H1 (cell line): ENCODE measurements around the gene FTSJ3. TPM values are rescaled to one million over a fixed set of nuclear protein-coding genes. Genes with fewer than 3 reads are reported as not detected.

Source experiments
- CTCF ChIA-PET: fragments of 300-600 bp; sonication (Branson Sonifier 250); formaldehyde crosslinking; loops from one replicate; lab custom pipeline; 2021; ENCODE audit not compliant: partially characterized antibody; lab: Charles Lee
- POLR2A ChIA-PET: fragments of 300-600 bp; sonication (Branson Sonifier 250); formaldehyde crosslinking; loops from one replicate; lab custom pipeline; 2021; ENCODE audit warnings: inconsistent platforms; ENCODE audit not compliant: partially characterized antibody; lab: Charles Lee
- DNase-seq, 2 experiments: peaks; one replicate each; pipeline versions ENCODE4 v3.0.0 to v3.0.0-alpha.2; 2010 to 2022; ENCODE audit warnings: low spot score in 2 of 2, low read depth in 1 of 2, mixed read lengths in 1 of 2
- FAIRE-seq: peaks from 2 replicates; lab custom pipeline; 2011; peaks lifted over from hg19 to GRCh38; lab: Jason Lieb, UNC
- H2AFZ ChIP-seq: 2 replicates; pipeline ENCODE4 v1.8.1; 2012; ENCODE audit warnings: low read length, inconsistent platforms
- H2AK5ac ChIP-seq: 2 replicates; pipeline ENCODE4 v1.6.1; 2013; ENCODE audit warnings: low read depth, low read length
- H2BK120ac ChIP-seq: replicated peaks from 2 replicates; pipeline ENCODE3; 2013; ENCODE audit warnings: low read depth, low read length, inconsistent platforms
- H2BK12ac ChIP-seq: 2 replicates; pipeline ENCODE4 v1.6.1; 2013; ENCODE audit warnings: low read depth, low read length
- H2BK15ac ChIP-seq: 2 replicates; pipeline ENCODE4 v1.6.1; 2013; ENCODE audit warnings: low read length
- H2BK20ac ChIP-seq: 2 replicates; pipeline ENCODE4 v1.6.1; 2013; ENCODE audit warnings: low read length
- H2BK5ac ChIP-seq: 2 replicates; pipeline ENCODE4 v1.6.1; 2013; ENCODE audit warnings: low read depth, low read length
- H3K14ac ChIP-seq: 2 replicates; pipeline ENCODE4 v1.6.1; 2013; ENCODE audit warnings: inconsistent platforms; ENCODE audit not compliant: insufficient read length
- H3K18ac ChIP-seq: 2 replicates; pipeline ENCODE4 v1.6.1; 2013; ENCODE audit warnings: low read length; ENCODE audit errors: extremely low read depth
- H3K23ac ChIP-seq: 2 replicates; pipeline ENCODE4 v1.6.1; 2013; ENCODE audit warnings: inconsistent platforms; ENCODE audit not compliant: insufficient read length
- H3K23me2 ChIP-seq: 2 replicates; pipeline ENCODE4 v1.6.1; 2013; ENCODE audit warnings: low read depth, low read length
- H3K27ac ChIP-seq: 2 replicates; pipeline ENCODE4 v1.6.1; 2011; ENCODE audit warnings: low read depth, low read length, inconsistent platforms
- H3K27me3 ChIP-seq, 4 experiments: replicated peaks in 1 of 4; 1 replicate in 1 of 4; 2 replicates in 3 of 4; pipeline versions ENCODE4 v1.6.1 to v1.8.1; 2011 to 2013; ENCODE audit warnings: low read length in 3 of 4, mild to moderate bottlenecking in 3 of 4, inconsistent platforms in 2 of 4, mixed read lengths in 2 of 4, moderate library complexity in 1 of 4; ENCODE audit not compliant: control insufficient read depth in 3 of 4, insufficient read depth in 3 of 4; ENCODE audit errors: extremely low read depth in 1 of 4
- H3K36me3 ChIP-seq, 4 experiments: 2 replicates each; pipeline versions ENCODE4 v1.6.1 to v1.8.1; 2011 to 2013; ENCODE audit warnings: mild to moderate bottlenecking in 4 of 4, low read length in 3 of 4, moderate library complexity in 2 of 4, control low read depth in 1 of 4, inconsistent platforms in 1 of 4; ENCODE audit not compliant: insufficient read depth in 4 of 4, control insufficient read depth in 2 of 4
- H3K4ac ChIP-seq: replicated peaks from 2 replicates; pipeline ENCODE3; 2013; ENCODE audit warnings: low read length, low read depth, mixed read lengths, inconsistent platforms; ENCODE audit not compliant: insufficient read length
- H3K4me1 ChIP-seq, 4 experiments: replicated peaks in 1 of 4; 1 replicate in 1 of 4; 2 replicates in 3 of 4; pipeline versions ENCODE4 v1.6.1 to v1.8.1; 2011 to 2013; ENCODE audit warnings: low read length in 3 of 4, inconsistent platforms in 2 of 4, mixed read lengths in 1 of 4; ENCODE audit not compliant: insufficient read depth in 4 of 4, control insufficient read depth in 3 of 4
- H3K4me2 ChIP-seq, 2 experiments: 2 replicates each; pipeline versions ENCODE4 v1.6.1 to v1.8.1; 2011 to 2013; ENCODE audit warnings: low read depth in 2 of 2, low read length in 2 of 2, control low read depth in 1 of 2, inconsistent platforms in 1 of 2, mild to moderate bottlenecking in 1 of 2; ENCODE audit not compliant: insufficient read depth in 1 of 2
- H3K4me3 ChIP-seq, 4 experiments: fragments of 200-600, 300-600 bp in 1 of 4; sonication (generic), shearing (Covaris generic), sonication (Bioruptor Twin) in 1 of 4; 2 replicates each; pipeline versions ENCODE4 v1.5.1 to v1.8.1; 2011 to 2016; ENCODE audit warnings: low read length in 4 of 4, low read depth in 3 of 4, control low read depth in 2 of 4, inconsistent platforms in 2 of 4, mild to moderate bottlenecking in 2 of 4, mixed read lengths in 1 of 4, moderate library complexity in 1 of 4; ENCODE audit not compliant: insufficient read depth in 2 of 4; ENCODE audit errors: extremely low read depth in 1 of 4
- H3K56ac ChIP-seq: replicated peaks from 2 replicates; pipeline ENCODE3; 2013; ENCODE audit warnings: low read depth, mild to moderate bottlenecking, mixed read lengths, low read length, inconsistent platforms; ENCODE audit not compliant: insufficient read length
- H3K79me1 ChIP-seq: 2 replicates; pipeline ENCODE4 v1.6.1; 2013; ENCODE audit warnings: low read depth, low read length, control low read depth
- H3K79me2 ChIP-seq, 2 experiments: 2 replicates each; pipeline versions ENCODE4 v1.6.1 to v1.8.1; 2012 to 2013; ENCODE audit warnings: low read length in 2 of 2, mild to moderate bottlenecking in 2 of 2, inconsistent platforms in 1 of 2; ENCODE audit not compliant: insufficient read depth in 2 of 2, control insufficient read depth in 1 of 2
- H3K9ac ChIP-seq, 4 experiments: replicated peaks in 1 of 4; 1 replicate in 1 of 4; 2 replicates in 3 of 4; pipeline versions ENCODE4 v1.6.1 to v1.8.1; 2011 to 2013; ENCODE audit warnings: low read depth in 3 of 4, low read length in 3 of 4, control low read depth in 2 of 4, mild to moderate bottlenecking in 2 of 4, moderate library complexity in 2 of 4, inconsistent platforms in 1 of 4; ENCODE audit errors: extremely low read depth in 1 of 4
- H3K9me3 ChIP-seq, 2 experiments: 2 replicates each; pipeline versions ENCODE4 v1.6.1 to v1.8.1; 2012 to 2013; ENCODE audit warnings: mild to moderate bottlenecking in 2 of 2, moderate library complexity in 2 of 2, control low read depth in 1 of 2, inconsistent platforms in 1 of 2, low read depth in 1 of 2, low read length in 1 of 2, mixed read lengths in 1 of 2; ENCODE audit not compliant: insufficient read depth in 2 of 2
- H4K20me1 ChIP-seq, 2 experiments: replicated peaks in 1 of 2; 2 replicates each; pipeline versions ENCODE3 to v1.8.1; 2011 to 2013; ENCODE audit warnings: inconsistent platforms in 2 of 2, low read length in 2 of 2, mild to moderate bottlenecking in 1 of 2; ENCODE audit not compliant: insufficient read depth in 2 of 2, control insufficient read depth in 1 of 2
- H4K5ac ChIP-seq: 2 replicates; pipeline ENCODE4 v1.6.1; 2013; ENCODE audit warnings: low read length, low read depth, mixed read lengths, inconsistent platforms; ENCODE audit not compliant: insufficient read length
- H4K8ac ChIP-seq: 2 replicates; pipeline ENCODE4 v1.8.0; 2013; ENCODE audit warnings: mild to moderate bottlenecking, moderate library complexity, low read length, inconsistent platforms; ENCODE audit not compliant: insufficient read depth; ENCODE audit errors: extremely low read depth
- H4K91ac ChIP-seq: replicated peaks from 2 replicates; pipeline ENCODE3; 2013; ENCODE audit warnings: low read length, mixed read lengths, inconsistent platforms; ENCODE audit not compliant: insufficient read length
- CHD2 ChIP-seq: IDR thresholded peaks from 2 replicates; pipeline ENCODE4 v1.6.1; 2012; ENCODE audit warnings: low read length, improper control_type of control experiment
- SIX5 ChIP-seq: IDR thresholded peaks from 2 replicates; pipeline ENCODE4 v1.6.1; 2011; ENCODE audit warnings: mild to moderate bottlenecking, low read depth, low read length
- WGBS, 2 experiments: shearing (Covaris generic) in 1 of 2; methylation state at CpG; one replicate each; pipeline versions ENCODE4 v1.1.6 to v1.1.7; 2013 to 2015; ENCODE audit warnings: low lambda C conversion rate in 2 of 2, mixed read lengths in 2 of 2, inconsistent platforms in 1 of 2, low coverage in 1 of 2, missing lambda C conversion rate in 1 of 2; ENCODE audit not compliant: insufficient replicate concordance in 2 of 2, insufficient coverage in 1 of 2, insufficient read length in 1 of 2; ENCODE audit errors: extremely low coverage in 1 of 2, missing lambda C conversion rate in 1 of 2; 5-methylcytosine and 5-hydroxymethylcytosine counted together
- polyA plus RNA-seq, 7 experiments: library from polyadenylated mRNA; depleted of rRNA in 3 of 7; stranded (reverse) in 5 of 7; unstranded in 2 of 7; fragments of >200 nt in 5 of 7; fragments of 200-250 nt in 2 of 7; gene quantifications; 1 replicate in 5 of 7; 2 replicates in 1 of 7; 4 replicates in 1 of 7; pipeline versions ENCODE4 v1.2.1 to v1.2.3, GENCODE V29; 2011 to 2013; ENCODE audit warnings: missing spikeins in 2 of 7, mixed read lengths in 2 of 7
- total RNA-seq: library from RNA; stranded (reverse); fragmentation: NEBNext Ultra II Directional; extraction: Animal tissue kit (Norgen Biotek cat#: 25700); gene quantifications from 2 replicates; pipeline ENCODE4 v1.2.1, GENCODE V29; 2021

Gene FTSJ3
- total and polyA plus RNA-seq, 2 of the 8 experiments (the other 6 are each of a cell fraction or from before 2014, with no cell fraction given): 42.7 to 77.2 TPM

DNA sequence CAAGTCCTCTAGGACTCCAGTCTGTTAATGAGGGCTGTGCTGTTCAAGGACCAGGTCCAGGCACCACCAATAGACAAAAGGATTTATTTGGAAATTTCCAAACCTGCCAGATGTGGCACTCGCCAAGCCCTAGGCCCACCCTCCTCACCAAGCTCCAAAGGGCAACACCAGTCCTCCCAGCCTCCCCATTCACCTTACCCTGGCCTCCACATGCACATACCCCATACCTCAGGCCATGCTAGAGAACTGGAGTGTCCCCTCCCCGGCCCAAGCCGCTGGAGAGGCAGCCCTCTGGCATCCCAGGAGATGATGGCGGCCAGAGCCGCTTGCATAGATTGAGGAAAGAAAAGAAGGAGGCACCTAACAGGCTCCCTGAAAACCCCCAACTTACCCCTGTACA, 4.6 kb upstream of the FTSJ3 start:
- peaks cover 42 to 65% (median 60%) of the 10 kb centered on the region in 4 experiments for H3K36me3 ChIP-seq

More for the DNA sequence above, 4.6 kb upstream of the FTSJ3 start:
- WGBS, 2 experiments: 84% methylated on average over 5 of the region's 5 CpGs; no CpG with 5 or more reads in 1 of the 2 experiments
- H3K23me2 ChIP-seq: peaks cover 4% of the 10 kb centered on the region; the same call in 1 of the 2 replicates
- no peak overlapping the region for H4K91ac ChIP-seq
- no peak overlapping the region for H3K14ac ChIP-seq
- H3K4me2 ChIP-seq: no peak overlapping the region
- no peak overlapping the region for H3K9ac ChIP-seq
- H4K8ac ChIP-seq: no peak overlapping the region
- TF ChIP-seq CHD2 (no peak), SIX5 (no peak)
- peaks cover 3 to 25% of the 10 kb centered on the region in 2 experiments for H4K20me1 ChIP-seq
- no peak overlapping the region for H2BK20ac ChIP-seq
- H3K23ac ChIP-seq: no peak overlapping the region
- H3K79me1 ChIP-seq: peaks cover 9% of the 10 kb centered on the region; the same call in 1 of the 2 replicates
- H2BK120ac ChIP-seq: no peak overlapping the region
- ChIA-PET POLR2A (interaction anchor here (0.9 to 32.3 kb wide), 8 partner anchors 0 to 90 kb away, joined by 3 to 593 read pairs (median 8); partner anchors contain the start of genes CCDC47, DDX42, FTSJ3 and PSMC5), CTCF (interaction anchor here (1.0 to 5.2 kb wide), 5 partner anchors 9 to 35 kb away, joined by 3 to 61 read pairs (median 5); no protein-coding TSS in a partner anchor)
- H3K4me3 ChIP-seq: no peak overlapping the region
- no peak overlapping the region for H4K5ac ChIP-seq
- FAIRE-seq (no peak), DNase-seq (no peak)
- H3K56ac ChIP-seq: no peak overlapping the region
- peaks cover 0 to 25% of the 10 kb centered on the region in 2 experiments; a peak in 3 of 4 replicates for H3K79me2 ChIP-seq
- no peak overlapping the region for H2BK5ac ChIP-seq
- H2AFZ ChIP-seq: no peak overlapping the region
- H3K4me1 ChIP-seq: peaks cover 0 to 3% (median 0%) of the 10 kb centered on the region in 4 experiments; a peak in 1 of 7 replicates
- no peak overlapping the region for H2BK15ac ChIP-seq
- H2BK12ac ChIP-seq: no peak overlapping the region
- H3K9me3 ChIP-seq: no peaks in the 10 kb centered on the region
- H2AK5ac ChIP-seq: no peak overlapping the region
- H3K4ac ChIP-seq: no peak overlapping the region
- H3K27me3 ChIP-seq: no peaks in the 10 kb centered on the region
- H3K18ac ChIP-seq: no peak overlapping the region
- H3K27ac ChIP-seq: no peak overlapping the region
